Measurements from ENCODE around the gene CASP3. TPM values are rescaled to one million over a fixed set of nuclear protein-coding genes. Genes with fewer than 3 reads are reported as not detected.

The CASP3 gene
- polyA plus RNA-seq, 1 of the 3 experiments (the other 2 are of a cell fraction) = 15.5 TPM

GRCh38 chr4:184684491-184685189 is 35.4 kb upstream of the CASP3 start:
- H4K20me1 ChIP-seq (ENCODE audit: insufficient read depth) = no peaks in the 10 kb centered on the region
- H3K4me3 ChIP-seq (ENCODE audit: low read depth in 2 of 2, low read length in 1 of 2) = no peak overlapping the region
- H3K9me2 ChIP-seq = no peaks in the 10 kb centered on the region
- peaks cover 0 to 3% of the 10 kb centered on the region in 2 experiments for H3K36me3 ChIP-seq (replicated peaks in 1 of 2; ENCODE audit: control insufficient read depth in 1 of 2, insufficient read depth in 2 of 2, low read length in 1 of 2)
- H3K27me3 ChIP-seq (ENCODE audit: insufficient read depth) = no peaks in the 10 kb centered on the region
- H3F3A ChIP-seq (replicated peaks; ENCODE audit: insufficient read depth) = peaks cover 10% of the 10 kb centered on the region
- 99% methylated on average over 5 of the region's 5 CpGs for WGBS (ENCODE audit: low lambda C conversion rate)
- POLR2A ChIA-PET = no interaction called here
- no peak for DNase-seq
- TF ChIP-seq RAD21 (IDR thresholded peaks at IDR 0.05; ENCODE audit: low read length) (no peak), FOXJ3 (CRISPR knock-in tag; IDR thresholded peaks at IDR 0.05) (no peak), NRF1 (IDR thresholded peaks at IDR 0.05; ENCODE audit: low read depth, low read length) (no peak), TEAD4 (IDR thresholded peaks at IDR 0.05; ENCODE audit: borderline replicate concordance, insufficient read depth) (no peak), USF1 (IDR thresholded peaks at IDR 0.05; ENCODE audit: borderline replicate concordance, low read depth) (no peak), MAX (IDR thresholded peaks at IDR 0.05; ENCODE audit: low read depth) (no peak), SIN3A (IDR thresholded peaks at IDR 0.05; ENCODE audit: borderline replicate concordance, low read depth, low read length) (no peak), PBX3 (IDR thresholded peaks at IDR 0.05) (no peak), IRF3 (IDR thresholded peaks at IDR 0.05; ENCODE audit: low read depth, low read length) (no peak)
- H3K4me2 ChIP-seq = no peak overlapping the region
- CTCF ChIA-PET = interaction anchor here (0.9 to 1.6 kb wide), 2 partner anchors 29 to 450 kb away, joined by 3 read pairs; no protein-coding TSS in a partner anchor
- no peaks in the 10 kb centered on the region for H3K9me3 ChIP-seq
- no peaks in the 10 kb centered on the region for H3K79me2 ChIP-seq (ENCODE audit: insufficient read depth)
- no peak overlapping the region for H3K9ac ChIP-seq
- peaks cover 0 to 12% of the 10 kb centered on the region in 2 experiments; a peak in 1 of 4 replicates for H3K4me1 ChIP-seq (ENCODE audit: control insufficient read depth in 1 of 2, insufficient read depth in 2 of 2, low read depth in 1 of 2, low read length in 1 of 2)
- H3K27ac ChIP-seq (ENCODE audit: low read depth in 2 of 2, low read length in 1 of 2) = no peak overlapping the region
- no peak overlapping the region for H2AFZ ChIP-seq (ENCODE audit: low read depth)

GRCh38 chr4:184681916-184682315 is 32.7 kb upstream of the CASP3 start:
- DNase-seq = no peak
- H3K4me1 ChIP-seq (ENCODE audit: control insufficient read depth in 1 of 2, insufficient read depth in 2 of 2, low read depth in 1 of 2, low read length in 1 of 2) = no peaks in the 10 kb centered on the region
- H3K9ac ChIP-seq = no peak overlapping the region
- H3K9me3 ChIP-seq = no peaks in the 10 kb centered on the region
- no peaks in the 10 kb centered on the region for H3F3A ChIP-seq (replicated peaks; ENCODE audit: insufficient read depth)
- no peaks in the 10 kb centered on the region for H3K79me2 ChIP-seq (ENCODE audit: insufficient read depth)
- no peaks in the 10 kb centered on the region for H4K20me1 ChIP-seq (ENCODE audit: insufficient read depth)
- TF ChIP-seq RXRA (IDR thresholded peaks at IDR 0.05; ENCODE audit: borderline replicate concordance, low read depth) = no peak
- no peak for TF ChIP-seq ELF1 (IDR thresholded peaks at IDR 0.05)
- no peak for TF ChIP-seq GATA2 (CRISPR knock-in tag; IDR thresholded peaks at IDR 0.05)
- TF ChIP-seq JUND (IDR thresholded peaks at IDR 0.05) = no peak
- TF ChIP-seq USF2 (IDR thresholded peaks at IDR 0.05; ENCODE audit: borderline replicate concordance, low read depth, low read length) = no peak
- TF ChIP-seq FOXM1 (IDR thresholded peaks at IDR 0.05; ENCODE audit: low read depth) = no peak
- no peak for TF ChIP-seq REST (IDR thresholded peaks at IDR 0.05; ENCODE audit: low read depth, low read length)
- TF ChIP-seq EZH2phosphoT487 (IDR thresholded peaks at IDR 0.05; ENCODE audit: borderline replicate concordance, low read depth) = no peak
- TF ChIP-seq TEAD4 (IDR thresholded peaks at IDR 0.05; ENCODE audit: borderline replicate concordance, insufficient read depth) = no peak
- H3K9me2 ChIP-seq = no peaks in the 10 kb centered on the region
- H3K4me2 ChIP-seq = no peak overlapping the region
- CTCF ChIA-PET = no interaction called here
- H3K27ac ChIP-seq (ENCODE audit: low read depth in 2 of 2, low read length in 1 of 2) = no peak overlapping the region
- POLR2A ChIA-PET = no interaction called here
- no peaks in the 10 kb centered on the region for H3K27me3 ChIP-seq (ENCODE audit: insufficient read depth)
- WGBS (ENCODE audit: low lambda C conversion rate) = 94% methylated on average over 1 of the region's 1 CpG
- no peak overlapping the region for H3K4me3 ChIP-seq (ENCODE audit: low read depth in 2 of 2, low read length in 1 of 2)
- H2AFZ ChIP-seq (ENCODE audit: low read depth) = no peak overlapping the region
- peaks cover 0 to 3% of the 10 kb centered on the region in 2 experiments for H3K36me3 ChIP-seq (replicated peaks in 1 of 2; ENCODE audit: control insufficient read depth in 1 of 2, insufficient read depth in 2 of 2, low read length in 1 of 2)
